SU-DHL-6 (cell line): ENCODE data around the gene EPHA3.

Experiments
- H2AFZ ChIP-seq: fragments of 200-600 bp; sonication (generic); 2 replicates; pipeline ENCODE4 v1.6.1; 2014; ENCODE audit warnings: low read depth, mild to moderate bottlenecking, moderate library complexity, mixed read lengths, antibody characterized with exemption, low read length; ENCODE audit not compliant: severe bottlenecking
- H3F3A ChIP-seq: fragments of 200-600 bp; shearing (Covaris generic); 2 replicates; pipeline ENCODE4 v1.6.0; 2016; ENCODE audit warnings: antibody characterized with exemption, mild to moderate bottlenecking; ENCODE audit not compliant: insufficient read depth
- H3K27ac ChIP-seq: fragments of 200-600 bp; sonication (generic); 2 replicates; pipeline ENCODE4 v1.5.1; 2016; ENCODE audit warnings: low read depth, mild to moderate bottlenecking, low read length, moderate library complexity, mixed read lengths
- H3K27me3 ChIP-seq: fragments of 200-600 bp; sonication (generic), shearing (Covaris generic); 2 replicates; pipeline ENCODE4 v1.6.0; 2014; ENCODE audit warnings: mild to moderate bottlenecking, low read length
- H3K36me3 ChIP-seq: fragments of 200-600 bp; sonication (generic); 2 replicates; pipeline ENCODE4 v1.6.1; 2014; ENCODE audit warnings: mild to moderate bottlenecking, low read length, mixed read lengths
- H3K4me2 ChIP-seq: fragments of 300-600, 200-600 bp; shearing (Covaris generic), sonication (generic); 2 replicates; pipeline ENCODE4 v1.6.0; 2014; ENCODE audit warnings: low read length, low read depth, mild to moderate bottlenecking; ENCODE audit not compliant: poor library complexity, severe bottlenecking
- H3K4me3 ChIP-seq: fragments of 200-600 bp; sonication (generic); 2 replicates; pipeline ENCODE4 v1.5.1; 2014; ENCODE audit warnings: antibody characterized with exemption, low read length, mild to moderate bottlenecking, mixed read lengths; ENCODE audit not compliant: insufficient read depth, poor library complexity, severe bottlenecking
- H3K79me2 ChIP-seq: fragments of 200-600 bp; sonication (generic); 2 replicates; pipeline ENCODE4 v1.6.1; 2014; ENCODE audit warnings: mild to moderate bottlenecking, low read length, moderate library complexity; ENCODE audit not compliant: insufficient read depth
- H3K9ac ChIP-seq: fragments of 200-600 bp; sonication (generic); 2 replicates; pipeline ENCODE4 v1.7.0; 2014; ENCODE audit warnings: mild to moderate bottlenecking, low read length
- H3K9me2 ChIP-seq: fragments of 200-600 bp; sonication (generic); replicated peaks from 2 replicates; pipeline ENCODE4 v1.6.1; 2014; ENCODE audit warnings: low read length; ENCODE audit not compliant: insufficient read depth
- H3K9me3 ChIP-seq: fragments of 200-600 bp; sonication (generic); 2 replicates; pipeline ENCODE4 v1.6.1; 2014; ENCODE audit warnings: low read length, mixed read lengths; ENCODE audit not compliant: insufficient read depth
- H4K20me1 ChIP-seq: fragments of 200-600 bp; sonication (generic); 2 replicates; pipeline ENCODE4 v1.6.1; 2014; ENCODE audit warnings: low read depth, mild to moderate bottlenecking, antibody characterized with exemption, low read length, moderate library complexity, mixed read lengths
- CTCF ChIP-seq: fragments of 200-600 bp; sonication (generic); IDR thresholded peaks from one replicate; pipeline ENCODE4 v1.5.1; 2017; ENCODE audit warnings: antibody characterized with exemption, mild to moderate bottlenecking, low read length, moderate library complexity; ENCODE audit not compliant: insufficient read depth, poor library complexity, severe bottlenecking
- EZH2phosphoT487 ChIP-seq: fragments of 200-600 bp; sonication (generic), shearing (Covaris generic); conservative IDR thresholded peaks from 2 replicates; pipeline ENCODE4 v1.6.1; 2018; ENCODE audit warnings: mild to moderate bottlenecking, antibody characterized with exemption, low read length, moderate library complexity, mixed read lengths

Gene EPHA3

GRCh38 chr3:89275001-89275400, 167.6 kb downstream of the EPHA3 start:
- Histone ChIP-seq H3K27me3 (no peaks in the 10 kb centered on the region), H3K79me2 (no peaks in the 10 kb centered on the region), H3K36me3 (no peaks in the 10 kb centered on the region), H3K9me2 (no peaks in the 10 kb centered on the region), H3K9me3 (no peaks in the 10 kb centered on the region), H3K4me2 (no peak overlapping the region), H3K9ac (no peak overlapping the region), H3K27ac (no peak overlapping the region), H4K20me1 (no peaks in the 10 kb centered on the region; the same call in 1 of the 2 replicates), H2AFZ (no peak overlapping the region), H3K4me3 (no peak overlapping the region), H3F3A (no peaks in the 10 kb centered on the region)
- TF ChIP-seq CTCF (no peak), EZH2phosphoT487 (no peak)

GRCh38 chr3:89276116-89276515, 168.7 kb downstream of the EPHA3 start:
- Histone ChIP-seq H3K9me3 (no peaks in the 10 kb centered on the region), H2AFZ (no peak overlapping the region), H3F3A (no peaks in the 10 kb centered on the region), H3K9me2 (no peaks in the 10 kb centered on the region), H3K36me3 (no peaks in the 10 kb centered on the region), H3K27ac (no peak overlapping the region), H4K20me1 (no peaks in the 10 kb centered on the region; the same call in 1 of the 2 replicates), H3K4me2 (no peak overlapping the region), H3K9ac (no peak overlapping the region), H3K79me2 (no peaks in the 10 kb centered on the region), H3K27me3 (no peaks in the 10 kb centered on the region), H3K4me3 (no peak overlapping the region)
- no peak for TF ChIP-seq CTCF
- no peak for TF ChIP-seq EZH2phosphoT487

- H3K4me2 ChIP-seq, result no peak overlapping the region
These were observed 171.0 kb downstream of the EPHA3 start for GRCh38 chr3:89278302-89279025.

More at GRCh38 chr3:89278302-89279025, 171.0 kb downstream of the EPHA3 start:
- TF ChIP-seq EZH2phosphoT487 (no peak), CTCF (no peak)
- Histone ChIP-seq H4K20me1 (no peaks in the 10 kb centered on the region; the same call in 1 of the 2 replicates), H3K9me2 (no peaks in the 10 kb centered on the region), H3K79me2 (no peaks in the 10 kb centered on the region), H3K9me3 (no peaks in the 10 kb centered on the region), H3K9ac (no peak overlapping the region), H3K27ac (no peak overlapping the region), H3K4me3 (no peak overlapping the region), H3F3A (no peaks in the 10 kb centered on the region), H3K36me3 (no peaks in the 10 kb centered on the region), H2AFZ (no peak overlapping the region), H3K27me3 (no peaks in the 10 kb centered on the region)
